ENCODE data around the gene ITGAE.

Gene ITGAE

GRCh38 chr17:3744014-3744413 is 57.0 kb downstream of the ITGAE start:
- H2AFZ ChIP-seq (ENCODE audit: low read depth), result no peak overlapping the region
- H3K4me3 ChIP-seq (IDR thresholded peaks at IDR 0.05; ENCODE audit: insufficient read depth, low read depth, low read length), result no peak overlapping the region

GRCh38 chr17:3740611-3741073 is 60.3 kb downstream of the ITGAE start:
- Histone ChIP-seq H2AFZ (ENCODE audit: low read depth) (no peak overlapping the region), H3K27me3 (ENCODE audit: insufficient read depth, low read depth) (0 out of 2 replicates have a peak, but pooled peaks cover 2% of the 10 kb centered on the region), H3K27ac (no peak overlapping the region), H3K4me2 (no peak overlapping the region), H3K9ac (no peak overlapping the region), H3K36me3 (ENCODE audit: insufficient read depth) (no peaks in the 10 kb centered on the region), H3K4me1 (ENCODE audit: low read depth, poor library complexity, severe bottlenecking) (no peaks in the 10 kb centered on the region), H3K79me2 (ENCODE audit: insufficient read depth, low read depth) (no peaks in the 10 kb centered on the region), H3K4me3 (IDR thresholded peaks at IDR 0.05; ENCODE audit: insufficient read depth, low read depth, low read length) (no peak overlapping the region), H4K20me1 (ENCODE audit: insufficient read depth) (no peaks in the 10 kb centered on the region)
- no peak for TF ChIP-seq CTCF (conservative IDR thresholded peaks at IDR 0.05; ENCODE audit: low read depth, low read length)

More at GRCh38 chr17:3744014-3744413, 57.0 kb downstream of the ITGAE start:
- Histone ChIP-seq H3K27me3 (ENCODE audit: insufficient read depth, low read depth) (0 out of 2 replicates have a peak, but pooled peaks cover 1% of the 10 kb centered on the region), H3K79me2 (ENCODE audit: insufficient read depth, low read depth) (no peaks in the 10 kb centered on the region), H3K9ac (no peak overlapping the region), H3K27ac (no peak overlapping the region), H4K20me1 (ENCODE audit: insufficient read depth) (no peaks in the 10 kb centered on the region), H3K4me2 (no peak overlapping the region), H3K36me3 (ENCODE audit: insufficient read depth) (no peaks in the 10 kb centered on the region), H3K4me1 (ENCODE audit: low read depth, poor library complexity, severe bottlenecking) (no peaks in the 10 kb centered on the region)
- TF ChIP-seq CTCF (conservative IDR thresholded peaks at IDR 0.05; ENCODE audit: low read depth, low read length), result no peak

GRCh38 chr17:3739422-3740124 is 61.4 kb downstream of the ITGAE start:
- H3K9ac ChIP-seq, result no peak overlapping the region
- no peak overlapping the region for H2AFZ ChIP-seq (ENCODE audit: low read depth)
- no peak overlapping the region for H3K4me2 ChIP-seq
- H3K4me1 ChIP-seq (ENCODE audit: low read depth, poor library complexity, severe bottlenecking), result no peaks in the 10 kb centered on the region
- H4K20me1 ChIP-seq (ENCODE audit: insufficient read depth), result no peaks in the 10 kb centered on the region
- H3K36me3 ChIP-seq (ENCODE audit: insufficient read depth), result no peaks in the 10 kb centered on the region
- TF ChIP-seq CTCF (conservative IDR thresholded peaks at IDR 0.05; ENCODE audit: low read depth, low read length), result no peak
- H3K27ac ChIP-seq, result no peak overlapping the region
- H3K4me3 ChIP-seq (IDR thresholded peaks at IDR 0.05; ENCODE audit: insufficient read depth, low read depth, low read length), result no peak overlapping the region
- 0 out of 2 replicates have a peak, but pooled peaks cover 2% of the 10 kb centered on the region for H3K27me3 ChIP-seq (ENCODE audit: insufficient read depth, low read depth)
- H3K79me2 ChIP-seq (ENCODE audit: insufficient read depth, low read depth), result no peaks in the 10 kb centered on the region

- no peaks in the 10 kb centered on the region for H4K20me1 ChIP-seq (ENCODE audit: insufficient read depth)
- no peak overlapping the region for H2AFZ ChIP-seq (ENCODE audit: low read depth)
- 0 out of 2 replicates have a peak, but pooled peaks cover 2% of the 10 kb centered on the region for H3K27me3 ChIP-seq (ENCODE audit: insufficient read depth, low read depth)
- no peaks in the 10 kb centered on the region for H3K79me2 ChIP-seq (ENCODE audit: insufficient read depth, low read depth)
- no peaks in the 10 kb centered on the region for H3K4me1 ChIP-seq (ENCODE audit: low read depth, poor library complexity, severe bottlenecking)
- H3K4me2 ChIP-seq, result no peak overlapping the region
- no peak for TF ChIP-seq CTCF (conservative IDR thresholded peaks at IDR 0.05; ENCODE audit: low read depth, low read length)
- H3K4me3 ChIP-seq (IDR thresholded peaks at IDR 0.05; ENCODE audit: insufficient read depth, low read depth, low read length), result no peak overlapping the region
- no peak overlapping the region for H3K27ac ChIP-seq
- H3K36me3 ChIP-seq (ENCODE audit: insufficient read depth), result no peaks in the 10 kb centered on the region
- H3K9ac ChIP-seq, result no peak overlapping the region
These were observed 62.3 kb downstream of the ITGAE start for GRCh38 chr17:3738562-3739295.
